OCI-LY3 (cell line): ENCODE measurements around the gene TMEM163.

ENCODE experiments used
- H2AFZ ChIP-seq: fragments of 200-600, 300-600 bp; shearing (Covaris generic); 2 replicates; pipeline ENCODE4 v1.6.0; 2014; ENCODE audit warnings: antibody characterized with exemption, low read depth, low read length
- H3K27ac ChIP-seq: fragments of 200-600, 300-600 bp; sonication (generic); 2 replicates; pipeline ENCODE4 v1.5.1; 2014; ENCODE audit warnings: mild to moderate bottlenecking, low read length, moderate library complexity, mixed read lengths
- H3K27me3 ChIP-seq: fragments of 200-600, 300-600 bp; sonication (generic); 2 replicates; pipeline ENCODE4 v1.6.1; 2014; ENCODE audit warnings: low read depth, low read length, mixed read lengths
- H3K36me3 ChIP-seq: fragments of 200-600, 300-600 bp; sonication (generic); replicated peaks from 2 replicates; pipeline ENCODE3; 2014; ENCODE audit warnings: low read depth, low read length, mixed read lengths
- H3K4me1 ChIP-seq: fragments of 300-600, 200-600 bp; sonication (generic); 2 replicates; pipeline ENCODE4 v1.6.1; 2014; ENCODE audit warnings: low read length, mixed read lengths
- H3K4me2 ChIP-seq: fragments of 200-600, 300-600 bp; sonication (generic); 2 replicates; pipeline ENCODE4 v1.6.1; 2014; ENCODE audit warnings: low read length, mixed read lengths
- H3K4me3 ChIP-seq: fragments of 300-600, 200-600 bp; sonication (generic); 2 replicates; pipeline ENCODE4 v1.5.1; 2014; ENCODE audit warnings: antibody characterized with exemption, mild to moderate bottlenecking, low read length, moderate library complexity
- H3K79me2 ChIP-seq: fragments of 300-600, 200-600 bp; shearing (Covaris generic); 2 replicates; pipeline ENCODE4 v1.6.1; 2014; ENCODE audit warnings: mild to moderate bottlenecking, low read length, mixed read lengths
- H3K9ac ChIP-seq: fragments of 300-600, 200-600 bp; shearing (Covaris generic); 2 replicates; pipeline ENCODE4 v1.6.0; 2014; ENCODE audit warnings: mild to moderate bottlenecking, low read length, moderate library complexity
- H3K9me3 ChIP-seq: fragments of 200-600, 300-600 bp; shearing (Covaris generic); 2 replicates; pipeline ENCODE4 v1.6.1; 2014; ENCODE audit warnings: low read length, mixed read lengths; ENCODE audit not compliant: insufficient read depth
- H4K20me1 ChIP-seq: fragments of 200-600, 300-600 bp; sonication (generic); 2 replicates; pipeline ENCODE4 v1.6.1; 2016; ENCODE audit warnings: low read length, mixed read lengths; ENCODE audit not compliant: insufficient read depth
- CTCF ChIP-seq: fragments of 200-600, 300-600 bp; sonication (generic); IDR thresholded peaks from 2 replicates; pipeline ENCODE4 v1.5.1; 2014; ENCODE audit warnings: antibody characterized with exemption, low read length, low read depth
- EZH2phosphoT487 ChIP-seq: fragments of 200-600 bp; shearing (Covaris generic); IDR thresholded peaks from 2 replicates; pipeline ENCODE4 v1.6.1; 2018; ENCODE audit warnings: antibody characterized with exemption, mixed run types, low read depth

TMEM163 gene

GRCh38 chr2:134663451-134664450 lies 55.0 kb downstream of the TMEM163 start:
- Histone ChIP-seq H3K9ac (no peak overlapping the region), H3K27ac (no peak overlapping the region), H2AFZ (no peak overlapping the region), H3K27me3 (no peaks in the 10 kb centered on the region), H3K4me2 (no peak overlapping the region), H4K20me1 (peaks cover 35% of the 10 kb centered on the region; the same call in 1 of the 2 replicates), H3K4me1 (peaks cover 34% of the 10 kb centered on the region), H3K36me3 (peaks cover 4% of the 10 kb centered on the region), H3K79me2 (peaks cover 73% of the 10 kb centered on the region), H3K4me3 (no peak overlapping the region), H3K9me3 (no peaks in the 10 kb centered on the region)
- TF ChIP-seq EZH2phosphoT487 (no peak), CTCF (no peak)

- TF ChIP-seq EZH2phosphoT487 (no peak), CTCF (no peak)
- H3K9ac ChIP-seq = no peak overlapping the region
- H2AFZ ChIP-seq = no peak overlapping the region
- peaks cover 66% of the 10 kb centered on the region for H3K79me2 ChIP-seq
- no peak overlapping the region for H3K4me3 ChIP-seq
- H3K4me1 ChIP-seq = peaks cover 34% of the 10 kb centered on the region
- peaks cover 28% of the 10 kb centered on the region; the same call in 1 of the 2 replicates for H4K20me1 ChIP-seq
- no peaks in the 10 kb centered on the region for H3K9me3 ChIP-seq
- no peaks in the 10 kb centered on the region for H3K27me3 ChIP-seq
- no peak overlapping the region for H3K4me2 ChIP-seq
- peaks cover 4% of the 10 kb centered on the region for H3K36me3 ChIP-seq
- H3K27ac ChIP-seq = no peak overlapping the region
These were observed 56.0 kb downstream of the TMEM163 start for GRCh38 chr2:134662751-134663150.

- no peaks in the 10 kb centered on the region for H3K27me3 ChIP-seq
- H3K9ac ChIP-seq = no peak overlapping the region
- no peaks in the 10 kb centered on the region for H3K9me3 ChIP-seq
- H3K27ac ChIP-seq = no peak overlapping the region
- peaks cover 19% of the 10 kb centered on the region for H3K4me1 ChIP-seq
- H2AFZ ChIP-seq = no peak overlapping the region
- no peak for TF ChIP-seq EZH2phosphoT487
- no peak for TF ChIP-seq CTCF
- H3K36me3 ChIP-seq = peaks cover 4% of the 10 kb centered on the region
- H3K79me2 ChIP-seq = peaks cover 52% of the 10 kb centered on the region
- peaks cover 14% of the 10 kb centered on the region; the same call in 1 of the 2 replicates for H4K20me1 ChIP-seq
- no peak overlapping the region for H3K4me2 ChIP-seq
- H3K4me3 ChIP-seq = no peak overlapping the region
These were observed 58.0 kb downstream of the TMEM163 start for GRCh38 chr2:134660626-134661402.

GRCh38 chr2:134659724-134660123 lies 59.1 kb downstream of the TMEM163 start:
- no peak overlapping the region for H3K9ac ChIP-seq
- peaks cover 42% of the 10 kb centered on the region for H3K79me2 ChIP-seq
- peaks cover 11% of the 10 kb centered on the region for H3K4me1 ChIP-seq
- no peak overlapping the region for H2AFZ ChIP-seq
- H3K27ac ChIP-seq = no peak overlapping the region
- H3K4me3 ChIP-seq = no peak overlapping the region
- no peak for TF ChIP-seq EZH2phosphoT487
- no peak for TF ChIP-seq CTCF
- H3K4me2 ChIP-seq = no peak overlapping the region
- peaks cover 4% of the 10 kb centered on the region for H3K36me3 ChIP-seq
- no peaks in the 10 kb centered on the region for H3K9me3 ChIP-seq
- peaks cover 9% of the 10 kb centered on the region; the same call in 1 of the 2 replicates for H4K20me1 ChIP-seq
- H3K27me3 ChIP-seq = no peaks in the 10 kb centered on the region
